LoVo (cell line): ENCODE measurements around the gene NCOA3.
"Not testable (repeated sequence)": the region's sequence is repeated elsewhere in the genome, so short reads cannot be mapped to it uniquely, and the experiment has no call there.

Experiments used
- DNase-seq: peaks from one replicate; pipeline ENCODE4 v3.0.0-alpha.2; 2016; ENCODE audit warnings: low spot score

NCOA3 gene

DNA sequence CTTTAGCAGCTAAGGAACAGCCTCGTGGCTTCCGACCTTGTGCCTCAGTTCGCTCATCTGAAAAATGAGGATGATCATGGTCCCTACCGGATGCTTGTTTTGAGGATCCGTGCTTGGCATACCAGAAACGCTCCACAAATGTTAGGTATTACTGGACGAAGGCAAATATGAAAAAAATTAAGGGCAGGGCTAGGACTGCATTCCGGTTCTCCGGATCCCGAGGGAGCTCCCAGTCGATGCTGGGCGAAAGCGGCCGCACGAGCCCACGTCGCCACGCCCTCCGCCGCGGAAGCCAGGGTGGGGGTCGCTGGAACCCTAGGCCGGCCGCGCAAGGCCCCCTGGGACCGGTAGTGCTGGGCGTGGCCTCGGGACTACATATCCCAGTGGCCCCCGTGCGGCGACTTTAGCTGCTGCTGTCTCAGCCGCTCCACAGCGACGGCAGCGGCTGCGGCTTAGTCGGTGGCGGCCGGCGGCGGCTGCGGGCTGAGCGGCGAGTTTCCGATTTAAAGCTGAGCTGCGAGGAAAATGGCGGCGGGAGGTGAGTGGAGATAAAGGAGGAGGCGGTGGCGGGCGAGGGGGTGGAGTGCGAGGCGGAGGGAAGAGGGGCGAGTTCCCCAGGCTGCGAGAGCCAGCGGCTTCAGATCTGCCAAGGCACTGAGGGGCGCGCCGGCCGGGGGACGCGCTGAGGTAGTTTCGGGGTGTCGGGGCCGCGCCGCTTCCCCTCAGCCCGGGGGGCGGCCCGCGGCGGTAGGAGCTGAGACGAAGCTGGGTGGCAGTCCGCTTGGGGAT, at the start of gene NCOA3:
TSS of gene NCOA3 (plus strand) at position 406 of the 789 bp plus-strand sequence. CDS start 120,361 bp downstream, outside the sequence.
- DNase-seq: peak; percentile 96

DNA sequence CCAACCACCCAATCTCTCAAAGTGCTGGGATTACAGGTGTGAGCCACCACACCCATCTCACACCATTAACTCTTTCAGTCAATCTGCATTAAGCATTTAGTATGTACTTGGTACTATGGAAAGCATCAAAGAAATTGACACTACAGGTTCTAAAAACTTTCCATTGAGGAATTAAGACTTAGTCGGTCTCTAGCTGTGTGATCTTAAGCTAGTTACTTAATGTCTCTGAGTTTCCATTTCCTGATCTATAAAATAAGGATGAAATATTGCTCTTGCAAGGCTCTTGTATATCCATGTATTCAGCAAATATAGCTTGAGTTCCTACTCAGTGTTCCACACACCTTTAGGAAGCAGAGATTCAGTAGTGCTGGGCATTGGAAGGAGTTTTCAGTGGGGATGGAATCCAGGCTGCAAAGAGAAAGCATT, 48.9 kb upstream of the NCOA3 start:
- DNase-seq: no peak

GRCh38 chr20:47453167-47453782, 48.4 kb upstream of the NCOA3 start:
- DNase-seq: peak; percentile 35

GRCh38 chr20:47454298-47455132, 47.2 kb upstream of the NCOA3 start:
- no peak for DNase-seq

GRCh38 chr20:47455133-47456040, 46.3 kb upstream of the NCOA3 start:
- DNase-seq: peak; percentile 58

GRCh38 chr20:47456041-47456537, 45.6 kb upstream of the NCOA3 start:
- no peak for DNase-seq

DNA sequence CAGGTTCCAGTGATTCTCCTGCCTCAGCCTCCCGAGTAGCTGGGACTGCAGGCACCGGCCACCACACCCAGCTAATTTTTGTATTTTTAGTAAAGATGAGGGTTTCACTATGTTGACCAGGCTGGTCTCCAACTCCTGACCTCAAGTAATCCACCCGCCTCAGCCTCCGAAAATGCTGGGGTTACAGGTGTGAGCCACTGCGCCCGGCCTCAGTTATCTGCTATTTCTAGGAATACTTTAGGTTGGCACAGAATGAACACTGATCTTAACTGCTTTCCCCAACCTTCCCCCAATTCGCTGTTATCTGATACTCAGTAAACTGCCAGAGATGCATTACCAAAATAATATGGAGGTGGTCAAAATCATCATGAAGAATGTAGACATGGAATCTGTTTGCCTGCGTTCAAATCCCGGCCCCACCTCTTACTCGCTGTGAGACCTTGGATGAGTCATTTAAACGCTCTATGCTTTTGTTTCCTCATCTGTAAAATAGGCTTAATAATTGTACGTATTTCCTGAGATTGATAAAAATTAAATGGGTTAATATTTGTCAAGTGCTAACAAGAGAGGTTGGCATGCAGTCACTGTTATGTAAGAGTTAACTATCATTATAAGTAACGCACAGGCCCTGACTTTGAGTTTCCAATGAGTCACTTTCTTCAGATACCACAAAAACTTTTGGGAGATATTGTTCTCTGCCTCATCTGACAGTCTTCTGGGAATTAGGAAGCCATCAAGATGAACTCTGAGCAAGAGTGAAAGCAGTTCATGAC, 44.5 kb upstream of the NCOA3 start:
- DNase-seq: no peak

- not testable (repeated sequence) for DNase-seq
These were observed 43.2 kb upstream of the NCOA3 start for GRCh38 chr20:47458280-47459050.

DNA sequence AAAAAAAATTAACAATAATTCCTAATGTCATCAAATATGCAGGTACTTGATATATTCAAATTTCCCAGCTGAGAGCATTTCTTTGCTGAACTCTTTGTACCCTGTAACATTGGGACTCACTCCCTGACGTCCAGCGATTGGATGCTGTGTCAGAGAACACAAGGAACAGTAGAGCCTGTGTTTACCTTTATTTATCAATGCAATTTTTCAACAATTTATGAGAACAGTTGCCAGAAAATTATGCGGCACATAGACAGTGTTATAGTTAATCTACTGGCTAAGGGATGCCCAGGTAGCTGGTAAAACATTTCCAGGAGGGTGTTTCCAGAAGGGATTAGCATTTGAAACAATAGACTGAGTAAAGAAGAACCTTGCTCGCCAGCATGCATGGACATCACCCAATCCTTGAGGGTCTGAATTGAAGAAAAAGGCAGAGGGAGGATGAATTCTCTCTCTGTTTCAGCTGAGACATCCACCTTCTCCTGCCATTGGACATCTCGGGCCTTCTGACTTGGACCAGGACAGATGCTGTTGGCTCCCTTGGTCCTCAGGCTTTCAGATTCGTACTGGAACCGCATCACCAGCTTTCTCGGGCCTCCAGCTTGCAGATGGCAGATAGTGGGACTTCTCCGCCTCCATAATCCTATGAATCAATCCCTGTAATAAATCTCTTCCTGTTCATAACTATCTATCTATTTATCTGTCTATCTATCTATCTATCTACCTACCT, 42.2 kb upstream of the NCOA3 start:
- DNase-seq: no peak

DNA sequence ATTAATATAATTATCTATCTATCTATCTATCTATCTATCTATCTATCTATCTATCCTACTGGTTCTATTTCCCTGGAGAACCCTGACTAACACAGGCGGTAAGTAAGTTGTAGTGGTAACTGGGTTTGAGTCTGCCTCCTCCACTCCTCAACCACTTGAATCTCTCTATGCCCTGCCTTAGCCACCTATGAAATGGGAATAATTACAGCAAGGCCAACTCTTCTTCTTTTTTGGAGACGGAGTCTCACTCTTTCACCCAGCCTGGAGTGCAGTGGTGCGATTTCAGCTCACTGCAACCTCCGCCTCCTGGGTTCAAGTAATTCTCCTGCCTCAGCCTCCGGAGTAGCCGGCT, 41.0 kb upstream of the NCOA3 start:
- DNase-seq: not testable (repeated sequence)

DNA sequence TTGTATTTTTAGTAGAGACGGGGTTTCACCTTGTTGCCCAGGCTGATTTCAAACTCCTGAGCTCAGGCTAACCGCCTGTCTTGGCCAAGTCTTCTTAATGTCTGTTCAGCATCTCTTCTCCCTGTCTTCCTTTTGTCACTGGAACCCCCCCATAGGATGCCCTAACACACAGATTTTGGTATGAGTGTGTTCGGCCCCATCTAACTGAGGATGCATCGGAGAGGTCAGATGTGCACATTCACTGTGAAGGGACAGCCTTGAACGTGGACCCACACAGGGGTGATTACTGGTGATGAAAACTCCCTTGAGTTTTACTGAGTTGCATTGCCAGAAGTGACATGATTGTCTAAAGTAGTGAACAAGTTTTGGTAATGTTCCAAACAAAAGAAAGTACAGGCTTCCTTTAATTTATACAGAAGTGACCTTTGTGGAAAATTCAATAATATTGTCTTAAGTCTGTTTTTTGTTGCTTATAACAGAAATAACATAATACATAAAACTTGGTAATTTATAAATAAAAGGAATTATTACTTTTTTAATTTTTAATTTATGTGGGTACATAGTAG, 40.5 kb upstream of the NCOA3 start:
- DNase-seq: no peak

- DNase-seq: not testable (repeated sequence)
These were observed 39.8 kb upstream of the NCOA3 start for GRCh38 chr20:47461906-47462305.

- DNase-seq: peak; percentile 93
These were observed 37.1 kb upstream of the NCOA3 start for GRCh38 chr20:47464380-47465101.

DNA sequence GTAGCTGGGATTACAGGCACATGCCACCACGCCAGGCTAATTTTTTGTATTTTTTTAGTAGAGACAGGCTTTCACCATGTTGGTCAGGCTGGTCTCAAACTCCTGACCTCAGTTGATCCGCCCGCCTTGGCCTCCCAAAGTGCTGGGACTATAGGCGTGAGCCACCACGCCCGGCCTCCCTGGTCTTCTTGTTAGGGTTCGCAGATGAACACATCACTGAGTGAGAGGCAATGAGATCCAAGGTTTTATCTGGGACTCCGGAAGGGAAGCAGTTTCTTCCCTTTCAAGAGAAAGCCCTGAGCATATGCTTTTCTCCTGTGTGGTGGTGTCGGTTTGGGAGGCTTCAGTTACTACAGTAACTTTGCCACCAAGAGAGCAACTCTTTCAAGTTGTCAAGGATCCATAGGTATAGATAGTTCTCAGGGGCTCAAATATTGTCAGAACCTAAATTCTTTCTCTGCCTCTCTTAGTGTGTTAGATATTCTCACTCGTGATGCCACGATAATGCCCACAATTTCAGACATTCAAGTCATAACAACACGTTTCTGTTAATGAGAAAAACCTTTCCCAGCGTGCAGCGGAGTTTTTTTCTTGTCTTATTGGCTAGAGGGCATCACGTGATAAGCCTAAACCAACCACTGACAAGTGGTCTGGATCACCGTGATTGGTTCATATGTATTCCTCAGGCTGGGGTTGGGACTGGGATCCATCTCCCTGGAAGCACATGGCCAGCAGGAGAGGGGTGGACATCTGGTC, 36.2 kb upstream of the NCOA3 start:
- DNase-seq: no peak

DNA sequence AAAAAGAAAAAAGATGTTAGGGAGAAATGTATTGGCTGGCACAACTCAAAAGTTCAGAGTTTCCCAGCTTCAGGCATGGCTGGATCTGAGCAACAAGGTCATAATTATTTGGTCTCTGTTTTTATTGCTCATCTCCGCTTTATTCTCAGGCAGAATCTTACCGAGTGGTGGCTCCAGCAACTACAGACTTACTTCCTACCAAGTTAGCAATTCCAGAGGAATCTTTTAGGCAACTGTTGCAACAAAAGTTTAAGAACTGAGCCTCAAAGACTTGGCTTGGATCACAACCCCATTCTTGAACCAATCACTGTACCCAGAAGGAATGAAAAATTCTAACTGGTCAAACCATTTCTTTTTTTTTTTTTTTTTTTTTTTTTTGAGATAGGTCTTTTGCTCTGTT, 35.5 kb upstream of the NCOA3 start:
- no peak for DNase-seq

DNA sequence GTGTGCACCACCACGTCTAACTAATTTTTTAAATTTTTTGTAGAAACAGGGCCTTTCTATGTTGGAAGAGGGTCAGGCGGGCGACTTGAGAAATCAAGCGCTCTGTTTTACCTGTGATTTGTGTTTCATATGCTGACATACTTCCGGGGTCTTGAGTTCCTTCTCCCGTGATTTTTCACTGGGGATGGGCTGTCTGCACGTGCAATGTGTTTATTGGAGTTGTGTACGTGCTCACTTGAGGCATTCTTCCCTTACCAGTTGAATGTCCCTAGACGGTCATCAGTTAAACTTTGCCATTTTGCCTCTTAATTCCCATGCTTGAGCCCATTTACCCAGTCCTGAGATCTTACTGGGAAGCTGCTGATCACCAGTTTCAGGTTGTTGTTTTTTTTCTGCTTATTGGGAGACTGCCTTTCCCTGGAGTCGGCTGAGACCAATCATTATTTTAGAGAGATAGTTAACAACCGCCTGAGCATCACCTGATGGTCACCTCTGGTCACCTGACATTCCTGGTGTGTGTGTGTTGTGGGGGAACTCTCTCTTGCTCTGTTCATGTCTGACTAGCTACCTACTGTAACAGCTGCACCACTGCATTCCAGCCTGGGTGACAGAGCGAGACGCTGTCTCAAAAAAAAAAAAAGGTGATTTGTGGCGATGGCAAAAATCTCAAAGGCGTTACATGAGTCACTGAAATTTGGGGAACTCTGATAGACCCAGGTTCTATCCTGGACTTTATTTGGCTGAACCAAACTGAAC, 34.8 kb upstream of the NCOA3 start:
- no peak for DNase-seq
